Transverse colon (tissue), 3 donors: ENCODE data around the gene MRPL14.

ENCODE experiments used
- CTCF ChIP-seq, 5 experiments: fragments of 200-600 bp in 3 of 5; fragments of 450-650 bp in 2 of 5; sonication (generic) in 3 of 5; IDR thresholded peaks; 1 replicate in 2 of 5; 2 replicates in 3 of 5; pipeline ENCODE4 v1.5.1; 2016 to 2017; ENCODE audit warnings: antibody characterized with exemption in 5 of 5, inconsistent platforms in 3 of 5, mild to moderate bottlenecking in 2 of 5, moderate library complexity in 1 of 5
- EP300 ChIP-seq: sonication (generic); formaldehyde crosslinking; IDR thresholded peaks from one replicate; pipeline ENCODE4 v1.6.1; 2017; ENCODE audit warnings: antibody characterized with exemption, low read depth

GRCh38 chr6:44080561-44081521 lies 46.4 kb downstream of the MRPL14 start:
- TF ChIP-seq CTCF (IDR thresholded peaks at IDR 0.05) (no peak), EP300 (no peak)
